ENCODE data around the gene GRIN2A. TPM values are rescaled to one million over a fixed set of nuclear protein-coding genes. Genes with fewer than 3 reads are reported as not detected.

Gene GRIN2A
- total and polyA plus RNA-seq, 2 of the 8 experiments (the other 6 are each of a cell fraction or from before 2014, with no cell fraction given): 0.18 to 1.8 TPM

- TF ChIP-seq CBX5 (IDR thresholded peaks at IDR 0.05; ENCODE audit: low read depth, low read length) (no peak), RFX5 (IDR thresholded peaks at IDR 0.05; ENCODE audit: borderline replicate concordance, low read depth, low read length) (no peak), NRF1 (IDR thresholded peaks at IDR 0.05; ENCODE audit: low read depth, low read length) (no peak), EZH2 (IDR thresholded peaks at IDR 0.05; ENCODE audit: low read depth, low read length, severe bottlenecking) (no peak), SAP30 (IDR thresholded peaks at IDR 0.05; ENCODE audit: insufficient read depth, insufficient replicate concordance, low read length) (no peak), CHD7 (IDR thresholded peaks at IDR 0.05; ENCODE audit: insufficient replicate concordance, low read length) (no peak), ZNF274 (IDR thresholded peaks at IDR 0.05; ENCODE audit: borderline replicate concordance, extremely low read depth, low read length) (no peak), SIRT6 (IDR thresholded peaks at IDR 0.05; ENCODE audit: low read length) (no peak), FOSL1 (IDR thresholded peaks at IDR 0.05; ENCODE audit: insufficient read depth, low read depth, low read length) (no peak), RBBP5 (IDR thresholded peaks at IDR 0.05; ENCODE audit: borderline replicate concordance, low read depth, low read length) (no peak)
Observed at GRCh38 chr16:9820476-9821246, 361.6 kb downstream of the GRIN2A start (continued).
